IMR-90 (cell line): ENCODE data around the gene CD68. TPM values are rescaled to one million over a fixed set of nuclear protein-coding genes. Genes with fewer than 3 reads are reported as not detected.

Source experiments
- ATAC-seq: fragments of 200-7000 bp; cut with Tn5 transposase; 2 replicates; pipeline ENCODE4 v1.9.1; 2020; ENCODE audit warnings: low read depth, mild to moderate bottlenecking, moderate library complexity
- BruUV-seq: library from RNA; stranded (reverse); fragments of 400-500 nt; replicated peaks from 2 replicates; lab custom pipeline; 2021; lab: Mats Ljungman, UMichigan
- CTCF ChIA-PET: fragments of 300-600 bp; formaldehyde crosslinking; extraction: SDS; loops from one replicate; lab custom pipeline; 2021; ENCODE audit warnings: antibody characterized with exemption; lab: Yijun Ruan, JAX
- POLR2A ChIA-PET: fragments of 300-600 bp; sonication (Branson Sonifier 250); formaldehyde crosslinking; loops from one replicate; lab custom pipeline; 2022; ENCODE audit warnings: antibody characterized with exemption; ENCODE audit not compliant: unreplicated experiment; lab: Charles Lee
- DNase-seq: peaks from one replicate; pipeline ENCODE4 v3.0.0; 2013
- H2AFZ ChIP-seq: replicated peaks from 2 replicates; pipeline ENCODE3; 2013; ENCODE audit warnings: low read length, mild to moderate bottlenecking; ENCODE audit not compliant: poor library complexity
- H2AK5ac ChIP-seq: 2 replicates; pipeline ENCODE4 v1.6.1; 2013; ENCODE audit warnings: low read depth, low read length, inconsistent platforms
- H2AK9ac ChIP-seq: replicated peaks from 2 replicates; pipeline ENCODE3; 2013; ENCODE audit warnings: mild to moderate bottlenecking, low read depth, low read length, moderate library complexity; ENCODE audit not compliant: poor library complexity
- H2BK120ac ChIP-seq: 2 replicates; pipeline ENCODE4 v1.6.1; 2013; ENCODE audit warnings: low read depth, low read length, inconsistent platforms
- H2BK15ac ChIP-seq: 3 replicates; pipeline ENCODE4 v1.6.1; 2013; ENCODE audit warnings: low read depth, low read length, inconsistent platforms
- H2BK20ac ChIP-seq: 2 replicates; pipeline ENCODE4 v1.6.1; 2013; ENCODE audit warnings: low read depth, mild to moderate bottlenecking, inconsistent platforms, low read length, moderate library complexity
- H2BK5ac ChIP-seq: 2 replicates; pipeline ENCODE4 v1.6.1; 2013; ENCODE audit warnings: mild to moderate bottlenecking, low read depth, low read length, inconsistent platforms; ENCODE audit not compliant: poor library complexity, severe bottlenecking
- H3K14ac ChIP-seq: replicated peaks from 2 replicates; pipeline ENCODE4 v1.6.1; 2013; ENCODE audit warnings: low read depth, low read length, inconsistent platforms
- H3K18ac ChIP-seq: 2 replicates; pipeline ENCODE4 v1.6.1; 2013; ENCODE audit warnings: low read depth, low read length, control low read depth
- H3K23ac ChIP-seq: 2 replicates; pipeline ENCODE4 v1.6.1; 2013; ENCODE audit warnings: low read depth, low read length, inconsistent platforms
- H3K27ac ChIP-seq: 2 replicates; pipeline ENCODE4 v1.5.1; 2013; ENCODE audit warnings: mild to moderate bottlenecking, control low read depth, low read length; ENCODE audit not compliant: insufficient read depth
- H3K27me3 ChIP-seq: 2 replicates; pipeline ENCODE4 v1.6.1; 2013; ENCODE audit warnings: low read length; ENCODE audit not compliant: control insufficient read depth, insufficient read depth
- H3K36me3 ChIP-seq: 2 replicates; pipeline ENCODE4 v1.6.1; 2013; ENCODE audit warnings: low read length, mixed read lengths; ENCODE audit not compliant: control insufficient read depth, insufficient read depth
- H3K4ac ChIP-seq: 2 replicates; pipeline ENCODE4 v1.6.1; 2013; ENCODE audit warnings: low read depth, low read length, inconsistent platforms
- H3K4me1 ChIP-seq: 2 replicates; pipeline ENCODE4 v1.6.1; 2013; ENCODE audit warnings: low read length, mixed read lengths; ENCODE audit not compliant: control insufficient read depth, insufficient read depth
- H3K4me2 ChIP-seq: 2 replicates; pipeline ENCODE4 v1.6.1; 2013; ENCODE audit warnings: low read depth, mild to moderate bottlenecking, control low read depth, low read length, moderate library complexity
- H3K4me3 ChIP-seq: 2 replicates; pipeline ENCODE4 v1.5.1; 2013; ENCODE audit warnings: low read depth, mild to moderate bottlenecking, control low read depth, low read length, moderate library complexity; ENCODE audit not compliant: insufficient read depth
- H3K56ac ChIP-seq: 2 replicates; pipeline ENCODE4 v1.6.1; 2013; ENCODE audit warnings: low read length, inconsistent platforms; ENCODE audit not compliant: insufficient read depth; ENCODE audit errors: extremely low read depth
- H3K79me1 ChIP-seq, 2 experiments: 2 replicates each; pipeline ENCODE4 v1.6.1; 2013; ENCODE audit warnings: low read length in 2 of 2, inconsistent platforms in 1 of 2, low read depth in 1 of 2
- H3K9ac ChIP-seq: 2 replicates; pipeline ENCODE4 v1.6.1; 2013; ENCODE audit warnings: low read depth, low read length, control low read depth
- H3K9me1 ChIP-seq: 2 replicates; pipeline ENCODE4 v1.6.1; 2013; ENCODE audit warnings: low read length, inconsistent platforms; ENCODE audit not compliant: insufficient read depth
- H3K9me3 ChIP-seq: 2 replicates; pipeline ENCODE4 v1.6.1; 2013; ENCODE audit warnings: low read length; ENCODE audit not compliant: control insufficient read depth, insufficient read depth
- H4K20me1 ChIP-seq: 2 replicates; pipeline ENCODE4 v1.6.1; 2013; ENCODE audit warnings: low read length, inconsistent platforms; ENCODE audit not compliant: insufficient read depth
- H4K5ac ChIP-seq: 2 replicates; pipeline ENCODE4 v1.6.1; 2013; ENCODE audit warnings: mild to moderate bottlenecking, low read depth, low read length, control low read depth
- H4K8ac ChIP-seq, 2 experiments: 2 replicates each; pipeline ENCODE4 v1.6.1; 2013; ENCODE audit warnings: low read depth in 2 of 2, low read length in 2 of 2, control low read depth in 1 of 2, inconsistent platforms in 1 of 2
- H4K91ac ChIP-seq: 2 replicates; pipeline ENCODE4 v1.6.1; 2013; ENCODE audit warnings: low read depth, low read length, inconsistent platforms; ENCODE audit not compliant: insufficient read depth
- MAZ ChIP-seq: IDR thresholded peaks from 2 replicates; pipeline ENCODE4 v1.6.1; 2012; ENCODE audit warnings: low read depth, mild to moderate bottlenecking, low read length, improper control_type of control experiment, moderate library complexity, borderline replicate concordance
- NFE2L2 ChIP-seq: fragments of 150-350 bp; IDR thresholded peaks from 2 replicates; pipeline ENCODE4 v1.6.1; 2016; ENCODE audit warnings: low read depth, mild to moderate bottlenecking, low read length
- POLR2A ChIP-seq: IDR thresholded peaks from 2 replicates; pipeline ENCODE4 v1.6.1; 2012; ENCODE audit warnings: mild to moderate bottlenecking, low read depth, low read length
- RCOR1 ChIP-seq: IDR thresholded peaks from 2 replicates; pipeline ENCODE4 v1.6.1; 2012; ENCODE audit warnings: mild to moderate bottlenecking, low read length, improper control_type of control experiment; ENCODE audit not compliant: insufficient replicate concordance
- WGBS, 2 experiments: methylation state at CpG; one replicate each; pipeline versions ENCODE4 v1.1.5 to v1.1.7; 2013; ENCODE audit warnings: missing lambda C conversion rate in 2 of 2; ENCODE audit not compliant: insufficient read length in 1 of 2; ENCODE audit errors: extremely low coverage in 2 of 2; 5-methylcytosine and 5-hydroxymethylcytosine counted together
- dilution Hi-C: fragments of 300-500 bp; cut with HindIII; formaldehyde crosslinking; loops from one replicate; pipeline ENCODE4 v1.14.3; 2018; ENCODE audit warnings: low sequenced_read_pairs; ENCODE audit not compliant: unreplicated experiment
- in situ Hi-C: fragments of 300-500 bp; cut with MboI; formaldehyde crosslinking; loops from 3 replicates; pipeline ENCODE4 v1.14.3; 2019; ENCODE audit warnings: low sequenced_read_pairs, inconsistent platforms, mixed read lengths
- intact Hi-C: fragments of 100-400 bp; cut with micrococcal nuclease; formaldehyde crosslinking; loops from 2 replicates; pipeline ENCODE4 v1.10.0; 2022
- polyA plus RNA-seq, 3 experiments: library from polyadenylated mRNA; depleted of rRNA; stranded (reverse); fragments of >200 nt; gene quantifications; 2 replicates each; pipeline ENCODE4 v1.2.3, GENCODE V29; 2012; ENCODE audit warnings: low replicate concordance in 1 of 3
- total RNA-seq: library from RNA; depleted of rRNA; stranded (reverse); fragments of >200 nt; gene quantifications from 2 replicates; pipeline ENCODE4 v1.2.3, GENCODE V29; 2012

CD68 gene
- total and polyA plus RNA-seq, 2 of the 4 experiments (the other 2 are of a cell fraction): 16.0 to 43.1 TPM

DNA sequence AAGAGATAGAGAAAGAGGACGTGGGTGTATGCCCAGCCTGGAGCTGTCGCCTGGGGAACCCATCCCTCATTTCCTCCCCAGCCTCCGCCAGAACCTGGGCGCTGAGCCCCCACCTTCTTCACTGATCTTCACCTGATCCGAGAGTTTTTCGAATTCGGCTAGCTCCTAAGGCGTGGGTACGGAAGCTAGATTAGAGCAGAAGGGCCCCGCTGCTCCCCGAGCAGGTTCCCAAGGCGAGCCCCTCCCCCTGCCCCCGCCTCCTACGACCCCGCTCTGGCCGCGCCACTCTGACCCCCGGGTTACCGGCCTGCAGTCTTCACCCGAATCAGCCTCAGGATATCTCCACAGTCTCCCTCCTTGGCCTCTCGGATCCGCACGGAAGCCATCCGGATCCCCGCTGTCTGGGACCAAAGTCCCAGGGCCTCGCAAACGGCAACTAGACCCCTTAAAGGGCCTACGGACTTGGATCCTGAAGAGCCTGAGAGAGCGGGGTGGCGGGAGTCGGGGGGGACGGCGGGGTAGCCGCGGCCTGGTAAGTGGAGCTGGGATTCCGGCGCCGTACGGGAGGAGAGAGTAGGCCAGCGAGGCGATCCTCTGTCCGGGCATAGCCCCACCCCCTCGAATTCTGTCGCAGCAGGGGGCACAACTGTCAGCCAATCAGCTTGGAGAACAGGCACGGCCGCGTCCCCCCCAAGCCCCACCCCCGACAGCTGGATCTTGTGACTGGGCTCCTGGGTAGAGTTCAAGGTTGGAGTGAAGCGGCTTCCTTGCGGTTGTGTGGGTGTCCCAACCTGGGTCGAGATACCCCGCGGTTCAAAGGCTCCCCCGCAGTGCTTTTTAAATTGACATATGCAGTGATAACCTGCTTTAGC, 48.0 kb downstream of the CD68 start, which contains the start of gene SAT2:
SAT2 (minus strand) TSS at position 572 of the 872 bp plus-strand sequence; CDS start at position 386, 186 bp downstream.
- H3K56ac ChIP-seq: peak within 1 kb of the TSS; percentile 79
- intact Hi-C loops (no loop called here), dilution Hi-C loops (no loop called here), in situ Hi-C loops (no loop called here)
- H2BK15ac ChIP-seq: no peak within 1 kb of the TSS; the same call in 2 of the 3 replicates
- CTCF ChIA-PET: interaction anchor here (0.7 to 1.6 kb wide), 4 partner anchors 13 to 60 kb away, joined by 3 to 14 read pairs (median 5); partner anchors contain the start of genes FXR2, TP53 and WRAP53
- H2BK120ac ChIP-seq: peak within 1 kb of the TSS; percentile 66
- peak within 1 kb of the TSS; percentile 84 for H3K4ac ChIP-seq
- TF ChIP-seq MAZ: peak; percentile 86; the same call in 1 of the 2 replicates
- no peak for TF ChIP-seq RCOR1
- no peak for TF ChIP-seq NFE2L2
- peak; percentile 85 for TF ChIP-seq POLR2A
- H3K4me3 ChIP-seq: peak within 1 kb of the TSS; percentile 86
- peak within 1 kb of the TSS; percentile 62 for H2AK5ac ChIP-seq
- peak; percentile 99 for ATAC-seq
- peaks cover 4% of the 10 kb centered on the region; the same call in 1 of the 2 replicates for H3K4me1 ChIP-seq
- peak within 1 kb of the TSS; percentile 85 for H2AFZ ChIP-seq
- H3K23ac ChIP-seq: peak within 1 kb of the TSS; percentile 61
- H3K18ac ChIP-seq: peak within 1 kb of the TSS; percentile 88
- peak within 1 kb of the TSS; percentile 78 for H4K91ac ChIP-seq
- H3K9me3 ChIP-seq: no peaks in the 10 kb centered on the region
- H3K36me3 ChIP-seq: peaks cover 4% of the 10 kb centered on the region
- peak within 1 kb of the TSS; percentile 98 for H3K9ac ChIP-seq
- H3K79me1 ChIP-seq: peaks cover 6 to 12% of the 10 kb centered on the region in 2 experiments
- POLR2A ChIA-PET: interaction anchor here (1.1 kb wide), 1 partner anchor 60 kb away, joined by 9 read pairs; the partner anchor contains the start of genes TP53 and WRAP53
- peak within 1 kb of the TSS; percentile 94 for H3K4me2 ChIP-seq
- H4K5ac ChIP-seq: peak within 1 kb of the TSS; percentile 80
- no peaks in the 10 kb centered on the region for H3K9me1 ChIP-seq
- H3K27ac ChIP-seq: peak within 1 kb of the TSS; percentile 98
- no peaks in the 10 kb centered on the region for H4K20me1 ChIP-seq
- H3K14ac ChIP-seq: peak within 1 kb of the TSS; percentile 86
- peak within 1 kb of the TSS; percentile 86 for H2BK5ac ChIP-seq
- DNase-seq: peak; percentile 94
- no peaks in the 10 kb centered on the region for H3K27me3 ChIP-seq
- peak within 1 kb of the TSS; percentile 37 to 84; a peak in 2 of 4 replicates for H4K8ac ChIP-seq
- BruUV-seq: TSS peak; percentile 92
- H2AK9ac ChIP-seq: peak within 1 kb of the TSS; percentile 8
- 0% methylated on average over 2 of the region's 54 CpGs; no CpG with 5 or more reads in 1 of the 2 experiments for WGBS, 2 experiments
- H2BK20ac ChIP-seq: 0 out of 2 replicates have a peak within 1 kb of the TSS, but pooled peaks have one; percentile 39
